D721Med (cell line): Measurements from ENCODE around the gene FAM13A.
A peak's percentile ranks its signal among the peaks of the same experiment; 100 is the strongest.
"Not testable (repeated sequence)": the region's sequence is repeated elsewhere in the genome, so short reads cannot be mapped to it uniquely, and the experiment has no call there.

Experiments used
- DNase-seq: peaks from one replicate; pipeline ENCODE4 v3.0.0; 2011; ENCODE audit warnings: low spot score; ENCODE audit not compliant: insufficient read length
- FAIRE-seq: peaks from 2 replicates; lab custom pipeline; 2011; peaks lifted over from hg19 to GRCh38; lab: Jason Lieb, UNC
- CTCF ChIP-seq: IDR thresholded peaks from 2 replicates; pipeline ENCODE4 v1.5.1; 2012; ENCODE audit warnings: mild to moderate bottlenecking, control low read depth; ENCODE audit not compliant: insufficient read depth; ENCODE audit errors: missing control alignments

FAM13A gene

GRCh38 chr4:89008166-89008565, 48.8 kb downstream of the FAM13A start:
- TF ChIP-seq CTCF = no peak
- no peak for DNase-seq
- no peak for FAIRE-seq

- no peak for FAIRE-seq
- no peak for DNase-seq
- no peak for TF ChIP-seq CTCF
Measured at GRCh38 chr4:89007338-89007939, 49.5 kb downstream of the FAM13A start.

GRCh38 chr4:89006307-89006706, 50.7 kb downstream of the FAM13A start:
- no peak for TF ChIP-seq CTCF
- no peak for FAIRE-seq

GRCh38 chr4:89005066-89005465, 51.9 kb downstream of the FAM13A start:
- not testable (repeated sequence) for DNase-seq, FAIRE-seq

More at GRCh38 chr4:89006307-89006706, 50.7 kb downstream of the FAM13A start:
- DNase-seq = no peak

- TF ChIP-seq CTCF = no peak
- FAIRE-seq = peak; percentile 78
- DNase-seq = no peak
Measured at GRCh38 chr4:89001647-89002445, 55.1 kb downstream of the FAM13A start.

GRCh38 chr4:89000844-89001360, 56.1 kb downstream of the FAM13A start:
- TF ChIP-seq CTCF = no peak
- DNase-seq = no peak
- peak; percentile 85 for FAIRE-seq

- TF ChIP-seq CTCF = no peak
- no peak for FAIRE-seq
- no peak for DNase-seq
Measured at GRCh38 chr4:89000382-89000781, 56.6 kb downstream of the FAM13A start.
